Measurements from ENCODE around the gene WDR91. TPM values are rescaled to one million over a fixed set of nuclear protein-coding genes. Genes with fewer than 3 reads are reported as not detected.

Gene WDR91
- total and polyA plus RNA-seq, 8 donors, result 17.8 to 47.9 (median 26.5) TPM

- Histone ChIP-seq H3K4me3 (peak overlapping the region; percentile 79 to 97 (median 93)), H3K27me3 (no peaks in the 10 kb centered on the region), H3K4me1 (peaks cover 5 to 18% (median 13%) of the 10 kb centered on the region in 3 donors), H3K9me3 (no peaks in the 10 kb centered on the region), H3K27ac (peak overlapping the region; percentile 95 to 99 (median 96)), H3K36me3 (peaks cover 0 to 28% (median 0%) of the 10 kb centered on the region in 3 donors)
- intact Hi-C loops (cut with DNase I), result loop anchor here in 2 of 3 donors (10.0 kb wide), 2 partner anchors 175 to 185 kb away; partner anchors contain the start of gene AGBL3 (in 1 of the 2)
- DNase-seq (no peak), ATAC-seq (peak in 2 of 4 donors; percentile 3 to 4), FAIRE-seq (no peak)
- 41 to 45% methylated on average over 11 of the region's 11 CpGs for WGBS, 2 donors
- TF ChIP-seq, protein P1, sequence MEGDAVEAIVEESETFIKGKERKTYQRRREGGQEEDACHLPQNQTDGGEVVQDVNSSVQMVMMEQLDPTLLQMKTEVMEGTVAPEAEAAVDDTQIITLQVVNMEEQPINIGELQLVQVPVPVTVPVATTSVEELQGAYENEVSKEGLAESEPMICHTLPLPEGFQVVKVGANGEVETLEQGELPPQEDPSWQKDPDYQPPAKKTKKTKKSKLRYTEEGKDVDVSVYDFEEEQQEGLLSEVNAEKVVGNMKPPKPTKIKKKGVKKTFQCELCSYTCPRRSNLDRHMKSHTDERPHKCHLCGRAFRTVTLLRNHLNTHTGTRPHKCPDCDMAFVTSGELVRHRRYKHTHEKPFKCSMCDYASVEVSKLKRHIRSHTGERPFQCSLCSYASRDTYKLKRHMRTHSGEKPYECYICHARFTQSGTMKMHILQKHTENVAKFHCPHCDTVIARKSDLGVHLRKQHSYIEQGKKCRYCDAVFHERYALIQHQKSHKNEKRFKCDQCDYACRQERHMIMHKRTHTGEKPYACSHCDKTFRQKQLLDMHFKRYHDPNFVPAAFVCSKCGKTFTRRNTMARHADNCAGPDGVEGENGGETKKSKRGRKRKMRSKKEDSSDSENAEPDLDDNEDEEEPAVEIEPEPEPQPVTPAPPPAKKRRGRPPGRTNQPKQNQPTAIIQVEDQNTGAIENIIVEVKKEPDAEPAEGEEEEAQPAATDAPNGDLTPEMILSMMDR (IDR thresholded peaks at IDR 0.05), result no peak
Observed at GRCh38 chr7:135169141-135169963, 42.0 kb downstream of the WDR91 start.

- Histone ChIP-seq H3K9me3 (no peaks in the 10 kb centered on the region), H3K27ac (peak overlapping the region in 2 of 4 donors; percentile 96 to 99), H3K36me3 (peaks cover 0 to 28% (median 0%) of the 10 kb centered on the region in 3 donors), H3K4me3 (peak overlapping the region in 2 of 4 donors; percentile 79 to 96), H3K4me1 (peaks cover 5 to 18% (median 13%) of the 10 kb centered on the region in 3 donors), H3K27me3 (no peaks in the 10 kb centered on the region)
- intact Hi-C loops (cut with DNase I), result loop anchor here in 2 of 3 donors (10.0 kb wide), 2 partner anchors 174 to 184 kb away; partner anchors contain the start of gene AGBL3 (in 1 of the 2)
- WGBS, 2 donors, result 86 to 89% methylated on average over 13 of the region's 13 CpGs
- DNase-seq, result no peak
- no peak for ATAC-seq
- no peak for FAIRE-seq
- TF ChIP-seq, protein P1 (IDR thresholded peaks at IDR 0.05), result no peak
Observed at GRCh38 chr7:135168489-135169140, 42.7 kb downstream of the WDR91 start.

DNA sequence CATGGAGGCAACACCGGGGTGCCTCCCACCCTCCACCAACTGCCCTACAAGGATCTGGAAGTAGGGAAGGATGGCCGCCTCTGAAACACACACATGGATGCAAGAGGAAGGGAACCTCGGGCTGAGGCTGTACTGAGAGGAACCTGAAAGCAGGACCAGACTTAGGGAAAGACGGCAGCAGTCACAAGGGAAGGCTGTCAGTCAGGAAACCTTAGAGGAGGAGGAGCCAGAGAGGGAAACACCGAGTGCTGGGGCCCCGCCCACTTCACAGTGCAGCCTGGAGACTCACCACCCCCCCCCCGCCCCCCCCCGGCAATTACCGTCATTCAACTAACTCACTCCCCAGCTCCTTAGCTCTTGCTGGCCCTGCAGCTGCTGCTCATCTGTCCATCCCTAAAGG is 43.3 kb downstream of the WDR91 start:
- intact Hi-C loops (cut with DNase I), result loop anchor here in 2 of 3 donors (10.0 kb wide), 2 partner anchors 173 to 183 kb away; partner anchors contain the start of gene AGBL3 (in 1 of the 2)
- no peak for FAIRE-seq
- peaks cover 5 to 18% (median 13%) of the 10 kb centered on the region in 3 donors for H3K4me1 ChIP-seq
- H3K4me3 ChIP-seq, result no peak overlapping the region
- DNase-seq, result no peak
- TF ChIP-seq, protein P1 (IDR thresholded peaks at IDR 0.05), result no peak
- 58 to 69% methylated on average over 6 to 8 of the region's 9 CpGs for WGBS, 2 donors
- H3K36me3 ChIP-seq, result peaks cover 0 to 28% (median 0%) of the 10 kb centered on the region in 3 donors
- H3K9me3 ChIP-seq, result no peaks in the 10 kb centered on the region
- peak overlapping the region in 2 of 4 donors; percentile 41 to 48 for H3K27ac ChIP-seq
- ATAC-seq, result no peak
- no peaks in the 10 kb centered on the region for H3K27me3 ChIP-seq

- intact Hi-C loops (cut with DNase I), result loop anchor here in 2 of 3 donors (10.0 kb wide), 2 partner anchors 173 to 183 kb away; partner anchors contain the start of gene AGBL3 (in 1 of the 2)
- Histone ChIP-seq H3K9me3 (no peaks in the 10 kb centered on the region), H3K36me3 (peaks cover 0 to 28% (median 0%) of the 10 kb centered on the region in 3 donors), H3K27me3 (no peaks in the 10 kb centered on the region), H3K4me1 (peaks cover 5 to 18% (median 13%) of the 10 kb centered on the region in 3 donors), H3K27ac (peak overlapping the region in 2 of 4 donors; percentile 41 to 48), H3K4me3 (no peak overlapping the region)
- DNase-seq (no peak), ATAC-seq (no peak), FAIRE-seq (no peak)
- TF ChIP-seq, protein P1 (IDR thresholded peaks at IDR 0.05), result no peak
- 83 to 87% methylated on average over 12 of the region's 12 CpGs for WGBS, 2 donors
Observed at GRCh38 chr7:135167365-135167917, 43.9 kb downstream of the WDR91 start.

All from pancreas (tissue), 10 donors.